Pancreas (tissue), 10 donors: Measurements from ENCODE around the gene BCL2L1. TPM values are rescaled to one million over a fixed set of nuclear protein-coding genes. Genes with fewer than 3 reads are reported as not detected.

Experiments
- ATAC-seq, 4 donors: fragments of 200-7000 bp; cut with Tn5 transposase; one replicate each; pipeline versions ENCODE4 v1.8.0 to v1.9.1; 2020; ENCODE audit warnings: mild to moderate bottlenecking in 4 of 4, moderate library complexity in 4 of 4
- DNase-seq, 6 donors: peaks; one replicate each; pipeline ENCODE4 v3.0.0-alpha.2; 2020
- FAIRE-seq: peaks from 2 replicates; lab custom pipeline; 2012; peaks lifted over from hg19 to GRCh38; lab: Jason Lieb, UNC
- H3K27ac ChIP-seq, 4 donors: fragments of 200-600 bp; sonication (generic); 1 replicate in 3 of 4; 2 replicates in 1 of 4; pipeline versions ENCODE4 v1.5.0 to v1.8.0; 2020
- H3K27me3 ChIP-seq, 4 donors: fragments of 200-600 bp; one replicate each; pipeline ENCODE4 v1.8.0; 2021
- H3K36me3 ChIP-seq, 3 donors: fragments of 200-600 bp; sonication (generic) in 1 of 3; one replicate each; pipeline versions ENCODE4 v1.5.0 to v1.8.0; 2020 to 2021
- H3K4me1 ChIP-seq, 3 donors: fragments of 200-600 bp; one replicate each; pipeline ENCODE4 v1.8.0; 2021
- H3K4me3 ChIP-seq, 4 donors: fragments of 200-600 bp; sonication (generic) in 2 of 4; one replicate each; pipeline versions ENCODE4 v1.5.0 to v1.8.0; 2020 to 2021
- H3K9me3 ChIP-seq, 4 donors: fragments of 200-600 bp; one replicate each; pipeline ENCODE4 v1.8.0; 2021
- CTCF ChIP-seq, 4 donors: fragments of 200-600 bp; sonication (generic) in 3 of 4; IDR thresholded peaks; one replicate each; pipeline versions ENCODE4 v1.5.0 to v1.8.0; 2021; ENCODE audit warnings: antibody characterized with exemption in 4 of 4
- WGBS, 2 donors: extraction: QIAGEN DNeasy Blood & Tissue Kit; methylation state at CpG; one replicate each; pipeline ENCODE4 v1.1.7; 2013; 5-methylcytosine and 5-hydroxymethylcytosine counted together
- intact Hi-C, 3 donors: fragments of 100-400 bp; cut with DNase I; formaldehyde crosslinking; loops; one replicate each; pipeline versions ENCODE4 v1.11.1 to v1.14.2; 2022
- polyA plus RNA-seq, 2 donors: library from polyadenylated mRNA; stranded (reverse); fragments of 200-250 nt; gene quantifications; one replicate each; pipeline ENCODE4 v1.2.3, GENCODE V29; 2013
- total RNA-seq, 6 donors: library from RNA; stranded (reverse); fragmentation: NEBNext Ultra II Directional in 4 of 6; extraction: Animal tissue kit (Norgen Biotek cat#: 25700) in 4 of 6; gene quantifications; one replicate each; pipeline versions ENCODE4 v1.2.1 to v1.2.4, GENCODE V29; 2021 to 2023
- donor health status: healthy with polysubstance abuse.
- donor health status: DM: no; HTN: no; CAD: no; lungs with moderate emphysema.
- donor health status: DM: no; HTN: no; CAD: no.
- donor health status: control.
- donor health status: control.
- donor health status: Bipolar disorder and iron deficiency.
- donor health status: DM: yes; HTN: yes; CAD: no.
- donor health status: DM: no; HTN: no; CAD: no.
- donor health status: DM: no; HTN: no; CAD: no.
- donor health status: DM: yes; HTN: yes; CAD: no.

Gene BCL2L1
- total and polyA plus RNA-seq, 8 donors = 27.3 to 59.8 (median 40.8) TPM

- intact Hi-C loops = no loop called here
- Histone ChIP-seq H3K27ac (peak within 1 kb of the TSS in 3 of 4 donors; percentile 28 to 78 (median 73)), H3K27me3 (no peaks in the 10 kb centered on the region), H3K4me3 (peak within 1 kb of the TSS; percentile 54 to 78 (median 63)), H3K9me3 (no peaks in the 10 kb centered on the region), H3K4me1 (no peaks in the 10 kb centered on the region), H3K36me3 (no peaks in the 10 kb centered on the region)
- FAIRE-seq (no peak), DNase-seq (peak; percentile 87 to 97 (median 92)), ATAC-seq (peak; percentile 99 to 100 (median 100))
- WGBS, 2 donors = 0% methylated on average over 54 of the region's 54 CpGs
- no peak for TF ChIP-seq CTCF (IDR thresholded peaks at IDR 0.05)
Observed at GRCh38 chr20:31738729-31739549, 16.3 kb upstream of the BCL2L1 start, which contains the start of gene TPX2. Gene TPX2, plus strand, starts transcription at chr20:31739290. Its CDS starts 18,187 bp downstream, at chr20:31757477.

- DNase-seq (no peak), FAIRE-seq (no peak), ATAC-seq (no peak)
- Histone ChIP-seq H3K4me1 (no peaks in the 10 kb centered on the region), H3K9me3 (no peaks in the 10 kb centered on the region), H3K27ac (no peak overlapping the region), H3K36me3 (no peaks in the 10 kb centered on the region), H3K27me3 (no peaks in the 10 kb centered on the region), H3K4me3 (no peak overlapping the region)
- no peak for TF ChIP-seq CTCF (IDR thresholded peaks at IDR 0.05)
- intact Hi-C loops = no loop called here
- WGBS, 2 donors = 48 to 63% methylated on average over 6 of the region's 6 CpGs
Observed at GRCh38 chr20:31731321-31731717, 8.7 kb upstream of the BCL2L1 start.

GRCh38 chr20:31723319-31724078, 831 bp upstream of the BCL2L1 start:
- Histone ChIP-seq H3K4me1 (peaks cover 0 to 25% (median 16%) of the 10 kb centered on the region in 3 donors), H3K36me3 (no peaks in the 10 kb centered on the region), H3K9me3 (no peaks in the 10 kb centered on the region), H3K27me3 (no peaks in the 10 kb centered on the region), H3K27ac (peak overlapping the region; percentile 97 to 98 (median 98)), H3K4me3 (peak overlapping the region; percentile 89 to 96 (median 94))
- TF ChIP-seq CTCF (IDR thresholded peaks at IDR 0.05) = peak; percentile 78 to 91 (median 83)
- 0% methylated on average over 66 to 77 of the region's 77 CpGs for WGBS, 2 donors
- ATAC-seq (peak; percentile 89 to 96 (median 92)), FAIRE-seq (no peak), DNase-seq (peak; percentile 95 to 98 (median 98))
- intact Hi-C loops = loop anchor here in 2 of 3 donors (2.0 to 5.0 kb wide), 2 partner anchors 56 to 63 kb away; no protein-coding TSS in a partner anchor

- H3K27me3 ChIP-seq = no peaks in the 10 kb centered on the region
- H3K4me3 ChIP-seq = peak overlapping the region; percentile 89 to 96 (median 94)
- H3K4me1 ChIP-seq = peaks cover 0 to 28% (median 20%) of the 10 kb centered on the region in 3 donors
- no peaks in the 10 kb centered on the region for H3K36me3 ChIP-seq
- intact Hi-C loops = loop anchor here in 1 of 3 donors (5.0 kb wide), 1 partner anchor 56 kb away; no protein-coding TSS in a partner anchor
- peak overlapping the region; percentile 97 to 98 (median 98) for H3K27ac ChIP-seq
- 0 to 2% methylated on average over 10 of the region's 10 CpGs for WGBS, 2 donors
- no peak for FAIRE-seq
- TF ChIP-seq CTCF (IDR thresholded peaks at IDR 0.05) = no peak
- H3K9me3 ChIP-seq = no peaks in the 10 kb centered on the region
- no peak for DNase-seq
- ATAC-seq = peak in 1 of 4 donors; percentile 46
Observed at GRCh38 chr20:31723069-31723318, 326 bp upstream of the BCL2L1 start.
